Lower leg skin (tissue), 3 donors: ENCODE results near the gene SNX1.

Experiments
- CTCF ChIP-seq, 3 donors: fragments of 450-650 bp; IDR thresholded peaks; one replicate each; pipeline ENCODE4 v1.5.1; 2016; ENCODE audit warnings: antibody characterized with exemption in 3 of 3, mild to moderate bottlenecking in 3 of 3, moderate library complexity in 2 of 3
- POLR2A ChIP-seq, 2 donors: fragments of 450-650 bp; IDR thresholded peaks; one replicate each; pipeline ENCODE4 v1.6.1; 2016 to 2017; ENCODE audit warnings: antibody characterized with exemption in 2 of 2, mild to moderate bottlenecking in 1 of 2, moderate library complexity in 1 of 2

- TF ChIP-seq POLR2A (IDR thresholded peaks at IDR 0.05), result no peak
- TF ChIP-seq CTCF (IDR thresholded peaks at IDR 0.05), result peak in 1 of 3 donors; percentile 69
Measured at GRCh38 chr15:64153480-64154367, 57.9 kb downstream of the SNX1 start.
